Activated T-cell treated with anti-CD3 and anti-CD28 coated beads for 24 hours (primary cell): Measurements from ENCODE around the gene COPB1.

Source experiments
- DNase-seq: peaks from one replicate; pipeline ENCODE4 v3.0.0-alpha.2; 2020; ENCODE audit warnings: low read depth

The COPB1 gene

DNA sequence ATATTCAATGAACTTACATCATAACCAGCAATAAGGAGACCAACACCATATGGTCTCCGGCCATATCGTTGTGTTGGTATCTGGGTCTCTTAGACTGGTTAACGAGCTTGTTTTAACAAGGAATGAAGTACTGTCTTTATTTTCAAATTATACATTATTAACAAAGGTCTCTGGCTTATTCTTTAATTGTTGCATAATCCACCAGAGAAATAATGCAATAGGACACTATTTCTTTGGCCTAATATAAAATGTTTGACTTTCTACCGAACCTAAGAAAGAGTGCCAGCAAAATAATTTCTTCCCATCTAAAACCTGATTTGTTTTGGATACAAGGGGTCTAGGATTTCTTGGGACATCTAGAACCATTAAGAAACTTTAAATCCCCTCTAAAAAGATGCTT is 14.2 kb upstream of the COPB1 start:
- no peak for DNase-seq

DNA sequence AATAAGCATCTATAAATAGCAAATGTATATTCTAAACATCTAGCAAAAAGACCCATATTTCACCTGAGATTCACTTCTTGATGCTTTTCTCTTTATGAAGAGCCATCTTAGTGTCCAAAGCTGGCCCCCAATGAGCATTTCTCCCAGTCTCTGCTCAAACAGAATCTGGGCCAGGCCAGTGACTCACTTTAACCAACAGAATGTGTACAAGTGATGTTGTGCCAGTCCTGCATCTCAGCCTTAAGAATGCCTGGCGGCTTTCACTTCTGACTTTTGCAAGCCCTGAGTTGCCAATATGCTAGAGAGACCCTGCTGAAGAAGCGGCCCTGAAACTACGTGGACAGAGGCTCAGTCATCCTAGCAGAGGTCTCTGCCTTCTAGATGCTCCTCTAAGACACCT is 6.9 kb upstream of the COPB1 start:
- no peak for DNase-seq

DNA sequence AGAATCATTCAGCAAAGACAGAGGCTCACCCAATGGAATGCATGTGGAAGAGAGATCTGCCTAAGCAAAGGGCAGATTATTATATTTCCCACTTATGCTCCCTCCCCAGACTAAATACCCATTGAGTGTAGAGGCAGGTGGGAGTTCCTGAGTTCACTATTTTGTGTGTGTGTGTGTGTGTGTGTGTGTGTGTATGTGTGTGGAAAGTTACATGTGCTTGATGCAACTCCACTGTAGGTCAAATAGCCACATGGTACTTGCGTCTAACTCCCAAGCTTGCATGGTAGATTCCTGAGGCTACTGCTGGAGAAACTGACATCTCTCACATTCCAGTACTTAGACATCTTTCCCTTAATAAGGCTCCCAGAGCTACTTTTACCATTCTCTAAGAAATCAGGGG is 3.4 kb upstream of the COPB1 start:
- no peak for DNase-seq

DNA sequence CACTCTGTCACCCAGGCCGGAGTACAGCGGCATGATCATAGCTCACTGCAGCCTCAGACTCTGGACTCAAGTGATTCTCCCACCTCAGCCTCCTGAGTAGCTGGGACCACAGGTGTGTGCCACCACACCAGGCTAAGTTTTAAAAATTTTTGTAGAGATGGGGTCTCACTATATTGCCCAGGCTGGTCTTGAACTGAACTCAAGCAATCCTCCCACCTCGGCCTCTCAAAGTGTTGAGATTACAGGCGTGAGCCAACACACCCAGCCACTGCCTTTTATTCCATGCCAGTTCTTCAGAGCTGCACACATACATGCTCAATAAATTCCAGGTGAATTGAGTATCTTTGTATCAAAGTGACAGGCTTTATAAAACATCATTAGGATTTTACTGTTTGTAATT is 2.4 kb upstream of the COPB1 start:
- DNase-seq = no peak

DNA sequence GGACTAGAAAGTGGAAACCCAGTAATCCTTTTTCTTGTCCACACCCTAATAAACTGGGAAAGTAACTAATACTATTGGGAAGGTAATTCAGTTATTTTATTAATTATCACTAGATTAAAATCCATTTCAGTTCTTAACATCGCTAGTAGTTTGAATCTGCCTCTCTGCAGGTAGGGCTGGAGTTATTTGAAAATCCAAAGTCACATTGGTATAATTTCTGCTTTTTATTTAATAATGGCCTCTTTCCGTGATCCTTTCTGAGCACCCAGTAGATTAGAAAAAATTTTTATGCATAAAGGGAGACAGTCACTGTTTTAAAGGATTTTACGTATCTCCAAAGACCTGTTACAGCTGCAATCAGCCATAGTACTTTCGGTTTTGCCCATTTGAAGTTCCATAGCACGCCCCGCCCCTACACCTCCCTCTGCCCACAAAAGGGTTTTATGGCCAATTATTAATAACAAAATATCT is 605 bp upstream of the COPB1 start:
- DNase-seq = peak; percentile 15

DNA sequence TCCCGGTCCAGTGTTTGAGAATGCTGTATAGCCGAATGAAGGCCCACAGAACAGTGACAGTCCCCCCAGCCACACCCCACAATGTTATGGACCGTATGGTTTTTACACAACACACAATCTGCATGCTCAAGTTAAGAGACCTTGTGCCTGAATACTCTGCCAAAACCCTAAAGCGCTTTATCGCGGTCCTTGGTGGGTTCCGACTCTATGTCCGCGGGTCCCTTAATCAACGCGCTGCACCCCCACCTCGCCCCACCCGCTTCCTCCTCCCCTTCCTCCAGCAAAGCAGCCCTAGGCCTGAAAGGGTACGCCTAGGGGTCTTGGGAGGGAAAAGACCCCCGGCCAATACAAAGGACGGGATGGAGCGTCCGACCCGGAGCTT is 442 bp downstream of the COPB1 start:
- DNase-seq = peak; percentile 24

DNA sequence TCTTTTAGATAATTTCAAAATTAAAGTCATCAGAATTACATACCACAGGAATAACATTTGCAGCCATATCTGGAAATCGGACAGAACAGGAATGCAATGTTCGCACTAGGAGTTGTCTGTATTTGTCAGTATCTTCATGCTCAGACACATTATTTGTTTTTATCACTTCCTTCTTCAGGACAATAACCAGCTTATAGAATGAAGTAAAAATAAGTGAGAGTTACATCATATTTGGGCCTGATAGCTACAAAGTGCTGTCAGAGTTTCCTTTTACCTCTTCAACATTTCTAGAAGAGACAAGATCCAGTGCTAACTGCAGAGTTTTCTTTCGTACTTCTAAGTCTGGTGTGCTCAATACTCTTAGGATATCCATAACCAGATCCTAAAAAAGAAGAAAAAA is 18.9 kb downstream of the COPB1 start:
- no peak for DNase-seq

DNA sequence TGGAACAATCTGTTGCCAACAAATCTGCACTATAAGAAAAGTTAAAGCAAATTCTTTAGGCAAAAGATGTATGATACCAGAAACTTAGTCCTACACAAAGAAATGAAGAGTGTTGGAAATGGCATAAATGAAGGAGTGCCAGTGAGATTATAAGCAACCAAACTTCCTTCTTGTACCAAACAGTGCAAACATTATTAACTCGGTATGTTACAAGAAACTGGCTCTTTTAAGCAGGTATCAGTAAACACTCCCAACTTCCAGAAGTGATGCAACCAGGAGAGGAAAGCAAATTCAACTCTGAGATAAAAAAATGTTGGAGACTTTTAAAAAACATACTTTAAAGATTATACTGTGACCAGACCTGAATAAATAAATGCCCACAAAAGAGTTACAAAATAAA is 28.5 kb downstream of the COPB1 start:
- no peak for DNase-seq

DNA sequence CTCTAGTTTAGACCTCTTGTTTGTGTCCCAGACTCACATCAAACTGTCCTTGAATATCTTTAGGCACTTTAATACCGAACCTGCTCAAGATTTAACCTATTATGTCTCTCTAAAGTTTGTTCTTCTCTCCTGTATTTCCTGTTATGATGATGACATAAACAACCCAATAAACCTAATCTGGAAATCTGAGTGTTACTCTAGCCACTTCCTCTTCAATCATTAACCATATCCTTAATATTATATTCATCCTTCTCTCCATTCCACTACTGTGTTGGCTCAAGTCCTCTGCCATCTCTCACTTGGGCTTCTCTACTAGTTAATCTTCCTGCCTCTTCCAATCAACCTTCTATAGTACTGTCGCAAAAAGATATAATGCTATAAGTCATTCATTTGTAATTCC is 36.0 kb downstream of the COPB1 start:
- no peak for DNase-seq

DNA sequence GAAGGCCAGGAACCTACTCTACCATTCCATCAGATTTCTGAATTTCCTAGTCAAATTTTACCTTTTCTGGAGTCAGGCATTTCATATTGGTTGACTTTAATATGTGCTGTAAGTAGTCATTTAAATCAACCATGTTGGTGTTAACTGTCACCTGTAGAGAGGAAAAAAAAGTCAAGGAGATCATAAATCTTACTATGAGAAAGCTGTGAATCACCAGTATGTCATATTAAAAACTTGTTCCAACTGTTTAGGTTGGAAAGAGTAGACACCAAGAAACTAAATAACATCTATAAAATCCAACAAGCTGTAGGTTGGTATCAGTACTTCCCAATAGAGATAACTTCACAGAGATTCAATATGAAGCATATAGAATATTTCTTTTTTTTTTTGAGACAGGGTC is 39.5 kb downstream of the COPB1 start:
- no peak for DNase-seq

DNA sequence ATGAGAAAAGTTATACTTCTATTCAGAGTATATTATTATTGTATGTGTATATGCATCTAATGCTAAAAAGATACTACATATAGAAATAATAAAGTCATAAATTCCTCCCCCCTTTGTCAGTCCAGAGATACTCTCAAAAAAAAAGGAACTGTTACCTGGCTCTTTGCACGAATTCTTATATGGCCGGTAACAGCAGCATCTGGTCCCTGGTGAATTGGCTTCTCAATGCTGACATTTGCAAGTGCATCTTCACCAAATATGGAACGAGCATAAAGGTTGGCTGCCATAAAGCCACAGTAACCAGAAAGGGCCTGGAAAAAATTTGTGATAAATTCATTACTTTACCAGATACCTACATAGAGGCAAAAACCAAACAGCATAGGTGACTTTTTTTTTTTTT is 41.2 kb downstream of the COPB1 start:
- DNase-seq = no peak

DNA sequence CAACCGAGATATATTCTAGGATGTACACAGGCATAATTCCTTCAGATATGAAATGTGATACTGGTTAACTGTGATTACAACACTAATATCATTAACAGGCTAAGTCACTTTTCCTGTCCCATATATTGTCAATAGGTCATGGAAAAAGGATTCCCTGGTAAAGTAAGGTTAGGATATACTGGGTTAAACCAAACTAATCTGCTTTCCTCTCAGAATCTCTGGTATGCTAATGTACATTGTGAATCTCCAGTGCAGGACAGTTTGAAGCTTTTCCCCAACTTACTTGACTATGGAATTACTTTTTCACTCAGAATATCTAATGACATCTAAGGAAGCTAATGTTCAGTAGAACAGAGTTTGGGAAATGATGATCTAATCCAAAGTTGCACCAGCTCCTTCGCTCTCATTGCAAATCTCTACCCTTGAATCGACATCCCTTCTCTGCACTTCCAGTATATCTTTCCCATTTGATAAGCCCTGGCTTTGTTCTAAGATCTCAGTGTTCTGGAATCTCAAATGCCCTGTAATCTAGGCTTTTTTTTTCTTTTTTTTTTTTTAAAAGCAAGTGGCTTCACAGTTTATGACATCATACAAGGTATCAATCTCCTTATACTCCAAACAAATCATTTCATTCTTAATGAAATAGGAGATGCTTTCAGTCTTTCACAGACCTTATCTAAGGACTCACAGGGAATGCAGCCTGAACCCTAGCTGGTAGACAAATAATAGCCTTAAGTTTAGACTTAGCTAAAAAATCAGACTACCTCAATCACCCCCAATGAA is 43.8 kb downstream of the COPB1 start:
- no peak for DNase-seq

DNA sequence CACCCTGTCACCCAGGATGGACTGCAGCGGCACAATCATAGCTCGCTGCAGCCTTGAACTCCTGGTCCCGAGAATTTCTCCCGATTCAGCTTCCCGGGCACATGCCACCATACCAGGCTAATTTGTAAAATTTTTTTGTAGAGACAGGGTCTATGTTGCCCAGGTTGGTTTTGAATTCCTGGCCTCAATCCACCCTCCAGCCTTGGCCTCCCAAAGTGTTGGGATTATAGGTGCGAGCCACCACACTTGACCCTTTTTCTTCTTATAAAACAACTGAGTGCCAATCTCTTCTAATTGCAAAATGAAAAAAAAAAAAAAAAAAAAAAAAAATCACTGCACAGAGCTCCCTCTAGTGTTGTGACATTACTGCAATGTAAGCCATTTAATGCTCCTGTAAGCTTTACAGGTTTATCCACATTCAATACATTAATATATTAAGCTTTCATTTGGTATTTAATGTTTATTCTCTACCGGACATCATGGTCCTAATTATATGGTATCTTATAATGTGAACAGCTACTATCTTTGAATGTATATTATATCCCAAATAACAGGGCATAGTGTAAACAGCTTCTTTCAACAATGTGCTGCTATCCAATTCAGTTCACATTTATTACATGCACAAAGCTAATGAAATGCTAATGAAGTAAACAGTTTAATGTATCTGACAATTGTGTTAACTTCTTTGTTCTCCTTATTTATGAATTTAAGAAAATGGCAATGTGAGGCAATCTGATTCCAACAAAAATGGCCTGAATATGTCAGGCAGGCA is 44.6 kb downstream of the COPB1 start:
- no peak for DNase-seq

DNA sequence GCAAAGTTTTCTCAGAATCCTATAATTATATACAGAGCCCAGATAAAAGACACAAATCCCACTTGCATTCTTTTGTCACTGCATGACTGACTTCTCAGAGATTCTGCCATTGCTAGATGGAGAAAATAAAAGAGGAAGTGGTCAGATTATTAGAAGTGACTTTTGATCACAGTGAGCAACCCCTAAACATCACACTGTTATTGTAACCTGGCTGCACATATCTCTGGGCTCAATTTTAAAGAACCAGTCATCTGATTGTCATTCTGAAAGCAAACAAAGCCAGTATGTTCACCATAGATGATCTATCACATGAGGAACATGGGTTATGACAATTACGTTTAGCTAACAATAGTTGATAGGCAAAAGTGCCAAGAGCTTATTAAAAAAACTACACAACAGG is 47.8 kb downstream of the COPB1 start:
- DNase-seq = no peak

DNA sequence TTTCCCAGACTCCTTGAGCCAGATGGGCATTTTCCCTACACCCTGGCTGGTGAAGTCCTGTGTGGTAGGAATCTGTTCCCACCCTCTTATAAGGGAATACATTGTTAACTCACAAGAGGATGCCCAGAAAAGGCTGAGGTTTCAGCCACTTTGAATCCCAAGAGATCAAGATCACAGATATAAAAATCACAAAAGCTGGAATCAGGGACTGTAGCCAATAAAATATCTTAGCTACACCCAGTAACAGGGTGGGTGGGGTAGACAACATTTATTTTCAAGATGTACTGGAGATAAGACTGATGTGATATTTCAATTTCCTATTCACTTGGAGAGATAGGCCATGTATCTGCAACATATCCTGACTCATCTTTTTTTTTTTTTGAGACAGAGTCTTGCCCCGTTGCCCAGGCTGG is 50.3 kb downstream of the COPB1 start:
- DNase-seq = no peak

DNA sequence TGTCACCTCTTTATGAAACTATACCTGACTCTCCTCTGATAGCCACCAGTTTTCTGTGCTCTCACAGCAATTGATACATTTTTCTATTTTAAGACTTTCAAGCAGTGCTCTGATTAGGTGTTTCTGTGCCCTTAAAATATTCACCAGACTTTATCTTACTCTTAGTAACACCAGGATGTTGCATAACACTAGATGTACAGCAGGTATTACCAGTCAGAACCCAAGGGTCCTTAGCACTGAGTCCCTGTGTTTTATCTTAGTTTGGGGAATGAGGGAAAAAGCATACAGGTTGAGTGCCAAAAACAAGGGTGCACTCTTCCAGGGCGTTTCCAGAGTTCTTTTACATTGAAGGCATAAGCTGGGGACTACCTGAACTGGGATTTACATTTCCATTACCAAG is 51.4 kb downstream of the COPB1 start:
- no peak for DNase-seq

DNA sequence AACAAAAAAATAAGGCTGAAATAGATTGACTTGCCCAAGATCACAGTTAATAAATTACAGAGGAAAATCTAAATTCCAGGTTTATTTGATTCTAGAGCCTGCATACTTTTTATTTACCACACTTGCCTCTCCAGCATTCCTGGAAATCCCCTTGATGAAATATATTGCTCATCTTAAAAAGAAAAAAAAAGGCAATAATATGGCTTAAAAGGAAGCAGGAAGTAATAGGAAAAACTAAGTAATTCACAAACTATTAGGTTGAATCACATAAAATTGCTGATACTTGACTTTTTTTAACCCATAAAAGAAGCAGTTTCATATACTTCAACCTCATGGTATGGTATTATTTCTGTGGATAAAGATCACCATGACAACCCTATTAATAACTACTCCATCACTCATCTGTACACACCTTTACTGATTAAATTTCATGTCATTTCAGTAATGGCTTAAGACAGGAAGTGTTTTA is 52.9 kb downstream of the COPB1 start:
- DNase-seq = no peak

DNA sequence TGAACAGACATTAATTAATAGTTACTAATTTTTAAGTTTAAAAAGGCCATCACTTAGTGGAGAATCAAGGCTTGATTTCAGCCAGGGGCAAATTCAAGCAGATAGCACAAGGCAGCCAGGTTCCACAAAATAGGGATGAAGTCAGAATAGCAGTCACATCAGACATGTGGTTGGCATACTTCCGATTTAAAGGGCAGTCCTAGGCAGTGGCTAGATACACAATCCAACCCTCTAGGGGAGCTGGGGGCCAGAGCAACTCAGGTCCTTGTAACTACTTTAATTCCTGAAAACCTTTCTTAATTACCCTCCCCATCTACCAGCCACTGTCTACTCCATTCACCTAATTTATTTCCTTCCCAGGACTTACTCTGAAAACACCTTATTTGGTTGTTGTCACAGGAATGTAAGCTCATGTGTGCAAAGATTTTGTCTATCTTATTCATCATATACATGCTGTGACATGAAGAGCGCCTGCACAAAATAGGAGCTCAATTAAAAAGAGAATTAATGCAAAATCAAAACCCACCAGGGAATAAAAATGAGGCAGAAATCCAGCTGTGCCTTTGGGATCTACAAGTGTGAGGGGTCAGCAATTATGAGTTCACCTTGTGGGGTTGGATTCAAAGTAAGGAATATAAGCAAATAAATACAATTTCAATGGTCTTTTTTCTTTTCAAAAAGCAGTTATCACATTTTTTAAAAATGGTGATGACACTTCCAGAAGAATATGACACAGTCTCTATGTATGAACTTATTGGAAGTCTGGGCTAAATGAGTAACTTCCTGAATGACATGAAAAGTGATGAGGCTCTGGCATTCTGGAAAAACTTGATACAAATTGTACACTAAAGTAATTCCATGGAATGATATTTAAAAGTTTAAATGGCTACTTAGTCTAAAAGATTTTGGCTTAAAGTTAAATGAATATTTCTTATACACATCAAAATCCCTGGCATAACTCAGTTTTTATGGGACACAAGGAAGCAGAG is 53.8 kb downstream of the COPB1 start:
- DNase-seq = no peak

DNA sequence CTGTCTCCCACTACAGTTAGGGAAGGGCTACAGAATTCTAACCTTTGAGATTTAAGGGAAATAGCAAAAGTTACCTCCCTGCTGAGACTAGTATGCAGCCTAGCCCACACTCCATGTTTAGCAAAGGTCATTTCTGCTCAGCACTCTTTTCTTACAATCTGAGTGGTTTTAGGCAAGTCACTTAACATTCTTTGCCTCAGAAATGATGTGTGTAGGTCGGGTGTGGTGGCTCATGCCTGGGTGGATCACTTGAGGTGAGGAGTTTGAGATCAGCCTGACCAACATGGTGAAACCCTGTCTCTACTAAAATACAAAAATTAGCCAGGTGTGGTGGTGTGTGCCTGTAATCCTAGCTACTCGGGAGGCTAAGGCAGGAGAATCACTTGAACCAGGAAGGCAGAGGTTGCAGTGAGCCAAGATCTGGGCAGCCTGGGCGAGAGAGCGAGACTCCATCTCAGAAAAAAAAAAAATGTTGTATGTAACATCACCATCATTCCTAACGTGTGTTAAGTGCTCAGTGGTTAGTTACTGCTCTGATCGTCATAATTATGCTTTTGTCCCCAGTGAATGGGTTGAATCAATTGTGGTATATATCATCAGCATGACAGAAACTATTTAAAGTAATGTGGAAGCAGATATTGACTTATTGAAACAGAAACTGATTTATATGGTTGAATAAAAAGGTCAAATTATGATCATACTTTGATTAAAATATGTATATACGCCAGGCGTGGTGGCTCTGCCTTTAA is 55.0 kb downstream of the COPB1 start:
- no peak for DNase-seq

DNA sequence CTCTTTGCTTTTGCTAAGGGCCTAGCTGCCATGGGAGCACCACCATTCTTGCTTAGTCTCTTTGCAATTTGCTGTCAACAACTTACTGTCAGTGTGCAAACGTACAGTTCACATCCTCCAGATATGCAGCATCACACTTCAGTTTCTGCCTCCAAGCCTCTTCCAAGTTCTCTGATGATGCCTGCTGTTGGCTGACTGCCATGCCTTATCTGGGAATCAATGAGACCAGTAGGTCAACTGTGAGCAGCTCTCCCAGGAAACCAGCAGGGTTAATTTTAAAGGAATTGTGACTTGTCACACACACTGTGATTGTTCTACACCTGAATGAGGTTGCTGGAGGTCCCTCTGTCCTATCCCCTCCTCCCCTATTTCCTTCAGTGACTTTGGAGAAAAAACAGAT is 56.0 kb downstream of the COPB1 start:
- DNase-seq = no peak

DNA sequence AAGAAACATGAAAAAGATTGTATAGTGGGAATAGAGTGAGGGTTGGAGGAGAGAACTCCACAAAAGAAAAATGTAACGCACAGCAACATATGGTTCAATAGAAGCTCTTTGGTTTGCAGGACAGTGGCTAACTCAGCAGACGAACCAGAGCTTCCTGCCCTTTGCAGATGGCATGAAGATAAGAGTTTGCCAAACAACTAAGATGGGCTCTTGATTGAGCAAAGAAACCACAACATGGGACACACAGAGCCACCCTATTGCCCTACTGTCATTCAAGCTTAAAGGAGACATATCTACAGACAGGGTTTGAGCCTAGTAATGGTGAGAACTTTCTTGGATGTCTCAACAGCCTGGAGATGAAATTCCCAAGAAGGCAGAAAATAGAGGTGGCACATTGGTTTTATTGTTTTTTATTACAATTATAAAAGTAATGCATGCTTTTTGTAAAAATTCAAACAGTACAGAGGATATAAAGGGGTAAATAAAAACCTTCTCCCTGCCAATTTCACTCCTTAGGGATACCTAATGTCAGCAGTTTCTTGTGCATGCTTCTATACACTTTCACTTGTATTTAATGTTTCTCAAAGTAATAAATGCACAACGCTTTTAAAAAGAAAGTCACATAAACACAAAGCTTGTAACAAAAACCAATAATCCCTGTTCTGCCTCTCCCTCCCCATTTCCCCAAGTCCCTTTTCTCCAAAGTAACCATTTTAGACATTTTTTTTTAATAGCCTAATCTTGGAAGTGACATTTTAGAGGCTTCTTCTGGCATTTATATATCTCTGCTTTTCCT is 63.7 kb downstream of the COPB1 start:
- no peak for DNase-seq
